HuH-7.5 (cell line): ENCODE data around the gene NRG3.

Source experiments
- DNase-seq: peaks from one replicate; pipeline ENCODE4 v3.0.0; 2011; ENCODE audit warnings: low spot score

The NRG3 gene

DNA sequence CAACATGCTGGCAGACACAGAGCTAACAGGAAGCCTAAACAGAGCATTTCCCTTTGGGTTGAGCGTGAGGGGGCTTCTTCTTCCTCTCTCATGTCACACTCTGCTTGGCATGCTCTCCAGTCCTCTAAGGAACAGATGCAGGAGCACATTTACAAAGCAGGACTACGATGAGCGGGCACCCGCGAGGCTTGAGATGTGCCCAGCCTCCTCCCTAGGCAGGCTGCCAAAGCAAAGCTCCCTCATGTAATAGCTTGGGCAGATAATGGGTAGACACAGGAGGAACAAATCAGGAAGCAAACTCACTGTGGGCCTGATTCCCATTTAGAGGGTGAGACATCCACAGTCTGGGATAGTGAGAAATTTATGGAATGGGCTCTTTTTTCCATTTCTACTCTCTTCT lies 519.1 kb downstream of the NRG3 start:
- no peak for DNase-seq

DNA sequence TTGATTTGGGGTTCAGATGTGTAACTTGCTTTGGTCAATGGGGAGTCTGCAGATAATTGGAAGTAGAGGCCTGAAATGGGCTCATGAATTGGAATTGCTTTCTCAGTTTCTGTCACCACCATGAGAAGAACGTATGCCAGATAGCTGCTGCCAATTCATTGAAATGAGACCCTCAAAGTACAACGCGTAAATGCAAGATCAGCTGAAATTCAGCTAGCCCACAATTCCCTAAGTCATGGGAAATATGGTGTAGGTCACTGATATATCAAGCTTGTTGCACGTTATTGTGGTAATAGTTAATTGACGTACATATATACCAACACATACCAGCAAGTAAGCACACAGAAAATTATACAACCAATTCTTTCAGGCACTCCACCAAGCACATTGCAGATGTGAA lies 520.0 kb downstream of the NRG3 start:
- DNase-seq = no peak

DNA sequence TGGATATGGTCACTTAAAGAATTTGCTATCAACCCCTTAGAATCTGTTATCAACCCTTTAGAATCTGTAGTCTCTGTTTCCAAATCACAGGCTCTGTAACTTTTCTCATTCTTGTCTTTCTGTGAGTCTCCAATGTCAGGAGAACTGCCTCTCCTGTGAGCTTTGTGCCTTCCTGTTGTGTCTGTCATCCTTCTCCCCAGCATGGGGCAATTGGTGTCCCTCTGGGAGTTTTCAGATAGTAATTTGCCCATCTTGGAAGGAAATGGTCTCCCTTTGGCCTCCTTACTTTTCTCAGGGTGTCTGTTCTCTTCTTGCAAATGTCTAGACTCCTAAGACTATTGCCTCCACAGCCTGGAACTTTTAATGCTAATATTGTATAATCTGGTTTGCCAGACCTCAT lies 521.9 kb downstream of the NRG3 start:
- no peak for DNase-seq

DNA sequence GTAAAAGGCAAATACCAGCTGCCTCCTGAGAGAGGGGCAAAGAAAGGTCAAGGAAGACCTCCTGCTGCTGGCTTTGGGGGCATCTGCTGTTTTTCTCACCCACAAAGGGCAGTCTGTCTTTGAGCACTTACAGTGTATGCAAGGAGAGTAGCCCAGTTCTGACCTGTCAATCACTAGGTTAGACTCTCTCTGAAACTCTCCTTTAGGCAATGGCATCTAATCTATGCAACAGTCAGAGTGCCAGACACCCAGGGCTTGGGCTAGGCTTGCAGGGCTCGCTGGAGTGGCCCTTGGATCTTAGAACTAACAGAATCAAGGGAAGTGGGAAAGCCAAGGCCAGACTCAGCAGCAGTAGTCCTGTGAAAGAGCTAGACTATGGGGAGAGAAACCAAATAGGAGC lies 522.9 kb downstream of the NRG3 start:
- DNase-seq = no peak

DNA sequence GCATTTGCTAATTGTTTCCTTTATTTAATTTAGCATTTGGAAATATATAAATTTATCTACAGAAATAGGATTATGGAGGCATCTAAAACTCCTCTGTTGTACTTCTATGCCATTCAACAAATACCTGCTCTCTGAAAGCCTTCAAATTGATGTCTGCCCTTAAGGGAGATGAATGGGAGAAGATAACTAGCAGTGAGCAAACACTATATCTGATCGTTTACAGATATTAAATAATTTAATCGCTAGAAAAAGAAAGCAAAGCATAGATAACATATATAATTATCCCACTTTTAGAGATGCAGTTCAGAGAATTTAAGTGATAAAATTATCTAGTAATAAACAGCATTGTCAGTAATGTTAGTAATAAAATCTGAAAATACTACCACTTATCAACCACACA lies 524.9 kb downstream of the NRG3 start:
- no peak for DNase-seq

DNA sequence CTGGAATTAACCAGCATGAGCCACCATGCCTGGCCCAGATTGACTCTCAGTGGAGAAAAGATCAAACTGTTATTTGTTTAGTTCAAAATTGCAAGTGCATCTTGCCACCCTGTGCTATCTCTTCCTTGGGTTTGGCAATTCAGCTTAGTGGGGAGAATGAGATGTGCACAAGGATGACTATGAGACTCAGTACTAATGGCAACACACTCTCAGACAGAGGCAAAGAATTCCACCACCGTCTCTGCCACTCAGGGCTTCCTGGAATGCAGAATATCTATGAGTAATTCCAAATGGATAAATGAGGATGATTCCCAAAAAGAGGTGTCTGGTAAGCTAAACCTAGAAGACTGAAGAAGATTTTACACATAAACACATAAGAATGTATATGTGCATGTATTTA lies 525.8 kb downstream of the NRG3 start:
- no peak for DNase-seq

DNA sequence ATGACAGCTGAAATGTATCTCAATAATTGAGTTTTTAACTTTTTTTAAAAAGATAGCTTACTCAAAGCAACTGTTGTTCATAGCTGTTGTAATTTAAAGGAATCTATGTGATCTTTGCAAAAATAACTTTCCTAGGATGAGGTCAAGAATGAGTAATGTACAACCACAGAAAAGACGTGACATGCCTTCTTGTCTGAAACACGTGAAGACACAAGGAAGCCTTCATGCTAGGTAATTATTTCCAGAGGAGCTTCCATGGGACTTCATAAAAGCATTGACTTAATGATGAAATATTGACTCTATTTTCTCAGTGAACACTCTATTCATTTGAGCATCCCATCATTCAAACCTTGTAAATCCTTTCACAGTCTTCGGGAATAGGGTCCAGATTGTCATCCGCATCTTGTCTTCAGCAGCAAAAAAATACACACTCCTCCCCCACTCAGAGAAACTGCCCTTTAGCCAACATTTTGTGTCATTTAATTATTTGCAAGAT lies 528.0 kb downstream of the NRG3 start:
- DNase-seq = no peak

DNA sequence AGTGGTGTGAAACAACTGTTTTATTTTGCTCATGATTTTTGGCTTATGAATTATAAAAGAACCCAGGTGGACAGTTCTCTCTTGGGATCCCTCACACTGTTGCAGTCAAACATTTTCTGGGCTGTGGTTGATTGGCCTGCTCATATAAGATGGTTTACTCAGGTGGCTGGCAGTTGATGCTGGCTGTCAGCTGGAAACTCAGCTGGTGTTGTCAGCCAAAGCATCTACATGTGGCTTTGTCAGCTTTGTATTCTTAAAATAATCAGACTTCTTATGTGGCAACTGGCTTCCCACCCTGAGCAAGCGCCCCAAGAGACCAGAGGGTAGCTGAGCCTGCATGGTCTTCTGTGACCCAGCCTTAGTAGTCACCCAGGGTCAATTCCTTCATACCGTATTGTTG lies 534.7 kb downstream of the NRG3 start:
- no peak for DNase-seq

DNA sequence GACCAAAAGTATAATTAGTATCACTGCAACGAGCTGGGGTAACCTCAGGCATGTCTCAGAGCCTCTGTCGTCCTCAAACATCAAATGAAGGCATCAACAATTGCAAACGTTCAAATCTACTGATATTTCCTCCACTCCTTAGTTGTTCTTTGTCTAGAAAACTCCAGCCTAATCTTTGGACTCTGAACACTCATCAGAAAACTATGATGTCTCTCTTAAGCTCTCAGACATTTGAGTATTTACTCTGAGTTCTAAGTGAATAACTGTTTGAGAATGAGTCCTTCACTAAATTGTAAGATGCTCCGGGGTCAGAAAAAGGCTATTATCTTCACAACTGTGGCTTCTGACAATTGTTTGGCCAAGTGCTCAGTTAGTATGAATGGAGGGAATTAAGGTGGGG lies 536.4 kb downstream of the NRG3 start:
- no peak for DNase-seq

DNA sequence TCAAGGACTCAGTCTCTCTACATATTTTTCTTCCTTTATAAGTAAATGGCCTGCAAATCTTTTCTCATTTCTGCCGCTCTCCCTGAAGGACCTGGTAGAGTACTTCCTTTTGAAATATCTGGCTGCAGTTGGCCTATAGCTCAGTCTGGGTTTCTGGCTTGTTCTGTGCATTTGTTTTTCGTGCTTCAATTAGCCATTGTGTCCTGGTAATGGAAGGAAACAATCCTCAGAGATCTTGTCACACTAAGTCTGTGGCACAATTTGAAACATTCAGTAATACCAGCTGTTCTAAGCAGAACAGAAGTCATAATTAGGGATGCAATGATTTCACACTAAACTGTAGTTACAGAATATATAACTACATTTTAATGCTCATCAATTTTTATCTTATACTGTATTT lies 545.0 kb downstream of the NRG3 start:
- no peak for DNase-seq

DNA sequence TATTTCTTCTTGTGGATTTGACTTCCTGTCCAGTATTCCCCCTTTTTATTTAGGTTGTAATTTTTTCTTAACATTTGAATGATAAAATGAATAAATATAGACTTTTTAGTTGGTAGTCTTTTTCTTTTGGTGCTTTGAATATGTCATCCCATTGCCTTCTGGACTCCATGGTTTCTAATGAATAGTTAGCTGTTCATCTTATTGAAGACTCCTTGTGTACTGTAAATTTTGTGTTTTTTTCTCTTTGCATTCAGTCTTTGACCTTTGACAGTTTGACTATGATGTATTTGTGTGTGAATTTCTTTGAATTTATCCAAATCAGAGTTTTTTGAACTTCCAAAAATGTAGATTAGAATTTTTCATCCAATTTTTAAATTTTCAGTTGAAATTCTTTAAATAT lies 554.3 kb downstream of the NRG3 start:
- no peak for DNase-seq

DNA sequence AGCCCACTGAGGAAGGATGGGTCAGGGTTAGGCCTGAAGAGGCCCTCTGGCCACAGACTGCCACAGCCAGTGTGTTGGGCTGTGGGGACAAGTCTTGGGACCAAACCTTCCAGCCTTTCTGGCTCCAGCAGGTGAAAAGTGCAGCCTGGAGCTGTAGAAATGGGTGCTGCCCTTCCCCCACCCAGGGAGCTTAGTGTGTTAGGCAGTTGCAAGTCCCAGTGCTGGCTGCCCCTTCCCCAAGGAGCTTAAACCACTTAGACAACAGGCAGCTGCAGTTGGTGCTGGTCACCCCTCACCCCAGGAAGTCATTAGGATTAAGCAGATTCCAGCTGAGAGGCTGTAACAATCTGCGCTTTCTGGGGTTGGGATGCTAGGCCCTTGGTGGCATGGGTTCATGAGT lies 563.3 kb downstream of the NRG3 start:
- no peak for DNase-seq

DNA sequence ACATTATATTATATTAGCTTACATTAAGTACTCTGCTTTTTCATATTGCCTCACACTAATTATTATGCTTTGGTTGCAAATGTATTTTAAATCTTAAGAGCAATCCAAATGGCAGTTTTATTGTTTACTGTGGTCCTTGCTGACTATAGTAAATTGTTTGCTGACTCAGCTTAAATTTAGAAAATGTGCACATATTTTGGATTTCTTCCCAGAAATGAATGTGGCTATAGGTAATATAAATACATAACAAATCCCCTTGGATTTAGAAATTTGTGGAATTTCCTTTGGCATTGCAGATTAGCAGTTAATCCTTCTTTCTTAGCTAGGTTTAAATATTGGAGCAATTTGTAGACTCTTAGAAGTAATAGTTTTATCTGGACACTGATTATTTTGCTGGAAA lies 565.8 kb downstream of the NRG3 start:
- DNase-seq = no peak

DNA sequence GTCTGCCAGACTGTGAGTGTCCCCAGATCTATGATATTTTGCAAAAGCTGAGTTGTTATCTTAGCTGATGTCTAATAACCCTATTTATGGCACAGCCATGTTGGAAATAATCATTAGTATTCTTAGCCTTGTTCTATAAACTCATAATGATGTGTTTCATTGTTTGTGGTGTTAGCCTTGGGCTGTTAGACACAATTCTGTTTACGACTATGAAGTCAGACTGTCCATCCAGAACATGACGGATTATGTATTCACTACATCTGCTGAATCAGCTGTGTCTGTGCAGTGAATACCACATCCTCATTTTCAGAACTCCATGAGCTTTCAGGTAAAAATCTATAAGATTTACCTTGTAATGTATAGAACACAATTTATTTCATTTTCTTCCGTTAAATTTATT lies 577.1 kb downstream of the NRG3 start:
- no peak for DNase-seq

DNA sequence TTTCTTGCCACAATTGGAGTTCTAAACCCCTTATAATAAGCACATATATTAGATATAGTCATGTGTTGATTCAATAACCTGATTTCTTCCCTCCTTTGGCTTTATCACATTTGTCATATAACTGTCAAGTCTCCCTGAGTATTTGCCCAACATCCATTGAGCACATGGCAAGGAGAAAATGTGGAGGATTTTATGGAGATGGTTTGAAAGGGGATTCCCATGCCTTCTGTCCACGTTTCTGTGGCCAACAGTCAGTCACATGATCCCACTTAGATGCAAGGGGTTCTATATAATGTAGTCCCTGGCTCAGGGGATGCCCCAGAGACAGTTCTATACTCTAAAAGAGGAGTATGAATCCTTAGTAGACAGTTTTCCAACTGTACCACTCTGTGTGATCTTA lies 577.7 kb downstream of the NRG3 start:
- DNase-seq = no peak

DNA sequence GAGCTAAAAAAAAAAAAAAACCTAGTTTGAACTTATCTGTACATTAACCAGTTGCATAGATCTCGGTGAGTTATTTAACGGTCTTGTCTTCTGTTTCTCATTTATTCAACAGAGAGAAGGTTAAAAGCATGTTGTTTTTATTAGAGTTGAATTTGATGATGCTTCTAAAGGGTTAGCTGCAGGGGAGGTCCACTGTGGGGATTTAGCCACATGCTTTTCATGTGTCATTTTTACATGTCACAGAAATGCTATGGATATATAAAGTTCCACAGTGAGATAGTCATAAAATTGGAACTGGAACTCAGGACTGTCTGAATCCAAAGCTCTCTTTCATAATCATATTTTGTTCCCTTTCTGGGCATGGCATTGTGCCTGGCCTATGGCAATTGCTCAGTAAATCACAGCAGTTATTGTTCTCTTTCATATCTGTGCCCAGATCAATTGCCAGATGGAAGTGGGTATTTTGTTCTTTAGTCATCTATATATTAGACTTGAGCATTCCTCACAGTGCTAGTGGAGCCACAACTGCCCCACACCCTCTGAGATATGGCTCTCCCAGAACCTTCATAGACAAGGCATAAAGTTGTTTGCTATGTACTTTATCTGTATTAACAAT lies 578.8 kb downstream of the NRG3 start:
- no peak for DNase-seq

DNA sequence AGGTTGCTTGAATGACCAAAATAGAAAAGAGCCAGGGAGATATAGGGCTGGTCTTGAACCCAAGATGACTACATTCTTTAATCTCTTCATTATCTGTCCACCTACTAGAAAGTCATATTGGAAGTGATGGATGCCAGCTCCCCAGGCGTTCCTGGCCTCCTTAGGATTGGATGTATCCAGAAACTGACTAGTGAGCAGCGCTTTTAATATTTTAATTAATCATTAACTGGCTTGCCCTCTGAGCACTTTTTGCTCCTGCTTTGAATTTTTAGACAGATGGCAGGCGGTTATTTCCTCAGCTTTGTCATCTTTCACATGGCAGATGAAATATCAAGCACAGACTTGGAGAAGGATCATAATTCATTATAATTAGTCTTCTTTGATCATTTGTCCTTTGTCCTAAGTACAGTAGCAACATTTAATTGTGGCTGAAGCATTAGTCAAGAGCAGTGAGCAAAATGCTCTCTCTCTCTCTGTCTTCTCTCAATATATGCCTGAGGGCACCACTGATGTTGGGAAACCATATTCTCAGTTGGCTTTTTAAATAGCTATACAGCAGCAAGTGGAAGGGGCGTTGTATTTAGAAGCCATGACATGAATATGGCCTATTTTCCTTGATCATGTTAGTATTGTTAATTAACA lies 588.0 kb downstream of the NRG3 start:
- DNase-seq = no peak

DNA sequence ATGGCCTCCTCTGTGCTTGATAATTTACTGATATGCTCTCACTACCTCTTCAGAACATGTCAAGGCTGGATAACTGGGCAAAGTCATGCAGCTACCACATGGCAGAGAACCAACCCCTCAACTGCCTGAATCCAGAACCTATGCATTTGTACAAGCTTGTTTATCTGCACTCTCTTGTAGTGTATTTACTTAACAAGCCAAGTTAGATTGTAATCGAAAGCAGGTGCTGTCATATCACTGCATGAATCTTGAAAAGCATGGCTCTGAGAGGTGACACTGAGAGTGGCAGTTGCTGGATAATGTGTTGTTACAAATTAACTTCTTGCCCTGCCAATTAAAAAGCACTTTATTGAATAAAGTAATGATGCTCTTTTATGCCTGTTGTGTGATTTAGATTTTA lies 588.6 kb downstream of the NRG3 start:
- DNase-seq = no peak

DNA sequence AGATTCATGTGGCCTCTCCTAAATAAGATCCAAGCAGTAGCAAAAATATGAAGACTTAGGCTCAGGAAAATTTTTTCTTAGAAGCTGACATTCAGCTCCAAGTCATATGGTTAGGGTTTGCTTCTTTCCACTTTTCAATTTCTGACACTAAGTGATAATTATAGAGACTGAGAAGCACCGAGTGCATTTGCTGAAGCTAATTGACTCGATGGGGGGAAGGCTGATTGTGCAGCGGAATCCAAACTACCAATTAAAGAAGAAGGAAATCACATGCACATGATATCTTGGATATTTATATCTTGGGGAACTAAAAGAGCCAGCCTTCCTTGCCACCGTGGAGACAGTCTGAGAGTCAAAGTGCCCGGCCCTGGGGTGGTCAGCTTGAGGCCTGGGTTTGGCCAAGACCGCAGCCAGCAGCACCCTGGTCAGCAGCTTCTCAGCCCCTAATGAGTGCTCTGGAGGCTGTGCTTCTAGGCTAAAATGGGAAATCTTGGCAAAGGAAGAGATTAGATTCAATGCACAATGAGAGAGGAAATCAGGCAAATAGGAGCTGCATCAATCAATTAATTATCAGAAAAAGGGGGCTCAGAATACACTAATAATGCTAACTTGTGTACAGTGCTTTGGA lies 589.3 kb downstream of the NRG3 start:
- no peak for DNase-seq

DNA sequence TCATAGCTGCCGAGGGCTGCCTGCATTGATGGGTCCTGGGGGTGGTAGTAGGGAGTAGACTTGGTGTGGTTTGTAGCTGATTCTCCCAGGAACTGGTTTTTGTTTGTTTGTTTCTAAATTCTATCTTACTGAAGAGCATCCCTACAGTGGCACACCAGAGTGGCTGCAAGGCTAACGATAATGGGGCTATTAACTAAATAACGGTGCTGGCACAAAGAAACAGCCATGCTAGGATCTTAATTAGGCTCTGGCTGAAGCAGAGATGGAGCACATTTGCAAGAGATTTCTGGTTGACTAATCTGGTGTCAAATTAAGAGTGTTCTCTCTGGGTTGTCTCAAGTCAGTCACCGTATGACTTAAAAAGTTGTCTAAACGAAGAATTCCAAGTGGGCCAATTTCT lies 590.0 kb downstream of the NRG3 start:
- DNase-seq = no peak

DNA sequence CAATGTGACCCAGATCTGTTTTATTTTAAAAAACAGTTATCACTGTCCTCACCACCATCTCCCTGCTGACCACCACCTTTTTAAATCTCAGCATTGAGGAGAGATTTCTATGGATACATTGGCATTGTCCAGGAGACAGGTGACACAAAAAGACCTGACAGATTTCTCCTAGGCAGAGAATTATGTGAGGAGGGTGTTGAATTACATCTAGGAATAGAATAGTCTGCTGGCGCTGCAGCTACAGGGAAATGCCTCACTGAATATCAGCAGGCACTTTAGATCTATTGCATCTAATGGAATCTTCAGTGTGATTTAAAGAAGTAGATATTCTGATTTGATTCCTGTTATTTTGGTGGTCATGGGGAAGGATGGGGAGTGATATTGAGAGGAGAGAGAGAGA lies 593.5 kb downstream of the NRG3 start:
- DNase-seq = no peak

DNA sequence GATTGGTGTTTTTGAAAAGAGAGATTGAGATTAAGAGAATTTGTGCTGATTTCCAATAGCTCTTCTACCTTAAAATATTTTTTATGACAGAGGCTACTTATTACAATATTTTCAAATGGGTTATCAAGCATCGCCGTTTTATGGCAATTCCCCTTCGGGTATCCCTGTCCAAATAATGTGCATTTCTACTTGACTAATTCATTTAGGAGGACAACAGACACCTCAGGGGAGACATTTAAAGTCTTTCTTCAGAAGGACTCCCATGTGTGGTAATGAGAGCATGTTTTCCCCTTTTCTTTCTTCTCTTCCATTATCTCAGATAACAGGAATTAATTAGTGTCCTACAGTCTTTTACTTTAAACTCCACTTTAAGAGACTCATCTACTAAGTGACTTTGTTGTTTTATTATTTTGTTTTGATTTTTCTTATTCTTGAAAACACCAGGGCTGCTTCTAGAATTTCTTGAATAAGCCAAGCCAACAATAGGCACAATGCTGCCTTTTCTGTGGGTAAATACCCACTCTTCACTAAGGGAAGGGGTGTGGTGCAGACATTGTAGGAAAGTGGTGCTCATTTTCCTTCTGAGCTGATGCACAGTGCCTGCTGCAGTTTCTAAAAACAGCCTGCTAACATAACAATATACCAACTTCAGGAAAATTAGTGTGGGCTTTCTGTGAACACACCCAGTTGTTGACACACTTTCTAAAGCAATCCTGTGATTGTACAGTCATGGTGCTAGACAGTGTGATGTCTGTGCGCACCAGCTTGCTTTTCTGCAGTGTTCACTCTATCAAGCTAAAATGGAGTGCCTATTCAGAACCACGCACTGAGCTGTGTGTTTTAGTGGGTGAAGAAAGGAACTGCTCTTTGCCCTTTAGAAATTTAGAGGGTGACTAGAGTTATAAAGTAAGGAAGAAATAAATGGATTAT lies 597.7 kb downstream of the NRG3 start:
- no peak for DNase-seq

DNA sequence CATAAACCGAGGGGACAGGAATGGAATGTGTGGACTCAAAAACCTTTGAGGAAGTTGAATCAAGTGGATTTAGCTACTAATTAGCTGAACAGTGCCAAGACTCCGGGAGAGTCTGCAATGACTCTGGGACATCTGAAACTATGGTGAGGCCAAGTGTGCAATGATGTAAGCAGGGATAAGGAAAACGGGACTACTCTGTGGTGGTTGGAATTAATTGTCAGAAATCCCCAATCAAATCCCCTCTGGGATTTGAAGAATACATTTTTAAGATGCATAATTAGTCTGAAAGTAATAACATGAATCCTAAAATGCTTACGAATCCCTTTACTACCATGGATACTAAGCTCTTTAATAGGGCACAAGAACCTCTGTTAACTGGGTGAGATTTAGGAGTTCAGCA lies 602.8 kb downstream of the NRG3 start:
- no peak for DNase-seq
